Measurements from ENCODE around the gene SSU72. TPM values are rescaled to one million over a fixed set of nuclear protein-coding genes. Genes with fewer than 3 reads are reported as not detected.

Gene SSU72
- total RNA-seq: 116 TPM

DNA sequence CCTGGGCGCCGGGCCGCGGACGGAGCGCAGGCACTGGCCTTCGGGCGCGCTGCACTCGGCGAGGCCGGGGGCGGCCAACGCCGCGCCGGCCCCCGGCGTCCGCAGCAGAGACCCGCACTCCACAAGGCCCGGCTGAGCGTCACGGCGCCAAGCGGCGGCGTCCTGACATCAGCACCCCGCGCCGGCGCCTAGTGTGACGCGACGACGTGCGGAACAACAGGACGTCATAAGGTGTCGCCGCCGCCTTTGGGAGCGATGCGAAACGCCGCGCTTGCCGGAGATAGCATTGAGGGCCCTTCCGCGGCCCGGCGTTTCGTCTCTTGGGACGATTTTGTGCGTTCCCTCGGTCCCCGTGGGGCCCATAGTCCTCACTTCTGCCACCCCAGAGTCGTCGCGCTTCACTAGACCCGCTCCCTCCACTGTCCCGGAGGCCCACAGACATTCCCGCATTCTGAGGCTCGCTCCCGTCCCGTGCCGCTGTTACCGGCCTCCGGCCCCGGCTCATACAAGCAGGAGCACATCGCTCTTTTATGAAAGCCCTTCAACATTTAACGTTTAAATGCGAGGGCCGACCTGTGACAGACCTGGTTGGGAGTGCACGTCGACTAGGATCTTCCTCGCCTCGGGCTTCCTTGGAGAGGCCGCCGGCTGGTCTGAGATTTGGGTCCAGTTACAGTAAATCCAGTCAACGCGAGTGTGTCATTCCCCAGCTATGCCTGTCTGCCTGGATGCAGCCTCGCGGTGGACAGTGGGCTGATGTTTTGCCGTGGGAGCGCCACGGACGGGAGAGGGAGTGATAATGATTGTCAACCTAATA lies at the start of gene SSU72:
Gene SSU72 (minus strand): TSS at position 143 of the 817 bp plus-strand sequence. CDS start 306 bp downstream, outside the sequence.
- peak; percentile 92 for DNase-seq (ENCODE audit: low spot score)

- DNase-seq (ENCODE audit: low spot score): no peak
Measured at GRCh38 chr1:1623631-1624442, 49.2 kb upstream of the SSU72 start.

DNA sequence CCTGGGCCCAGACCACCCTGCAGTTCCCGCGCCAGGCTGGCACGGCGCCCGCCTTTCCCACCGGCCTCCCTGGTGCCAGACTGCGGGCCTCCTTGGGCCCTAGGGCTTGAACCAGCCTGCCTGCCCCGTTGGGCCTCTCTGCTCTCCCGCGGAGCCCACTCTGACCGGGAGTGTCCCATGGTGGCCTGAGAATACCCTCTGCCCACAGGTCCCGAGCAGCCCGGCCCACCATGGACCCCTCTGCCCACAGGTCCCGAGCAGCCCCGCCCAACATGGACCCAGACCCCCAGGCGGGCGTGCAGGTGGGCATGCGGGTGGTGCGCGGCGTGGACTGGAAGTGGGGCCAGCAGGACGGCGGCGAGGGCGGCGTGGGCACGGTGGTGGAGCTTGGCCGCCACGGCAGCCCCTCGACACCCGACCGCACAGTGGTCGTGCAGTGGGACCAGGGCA lies 48.5 kb upstream of the SSU72 start:
- DNase-seq (ENCODE audit: low spot score): no peak

DNA sequence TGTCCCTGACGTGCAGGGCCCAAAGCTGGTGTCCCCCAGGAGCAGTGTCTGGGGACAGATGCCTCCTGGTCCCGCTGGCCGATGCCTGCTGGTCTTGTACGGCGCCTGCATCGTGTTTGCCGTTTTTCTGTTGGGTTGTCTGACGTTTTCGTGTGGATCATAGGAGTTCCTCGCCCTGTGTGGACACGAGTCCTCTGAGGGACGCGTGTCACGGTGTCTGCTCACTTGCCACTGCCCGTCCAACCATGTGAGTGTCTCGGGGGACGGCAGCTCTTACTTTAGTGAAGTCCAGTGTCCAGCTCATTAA lies 48.1 kb upstream of the SSU72 start:
- no peak for DNase-seq (ENCODE audit: low spot score)

GRCh38 chr1:1622010-1622787 lies 47.5 kb upstream of the SSU72 start:
- DNase-seq (ENCODE audit: low spot score): no peak

- no peak for DNase-seq (ENCODE audit: low spot score)
Measured at GRCh38 chr1:1621173-1622009, 46.7 kb upstream of the SSU72 start.

DNA sequence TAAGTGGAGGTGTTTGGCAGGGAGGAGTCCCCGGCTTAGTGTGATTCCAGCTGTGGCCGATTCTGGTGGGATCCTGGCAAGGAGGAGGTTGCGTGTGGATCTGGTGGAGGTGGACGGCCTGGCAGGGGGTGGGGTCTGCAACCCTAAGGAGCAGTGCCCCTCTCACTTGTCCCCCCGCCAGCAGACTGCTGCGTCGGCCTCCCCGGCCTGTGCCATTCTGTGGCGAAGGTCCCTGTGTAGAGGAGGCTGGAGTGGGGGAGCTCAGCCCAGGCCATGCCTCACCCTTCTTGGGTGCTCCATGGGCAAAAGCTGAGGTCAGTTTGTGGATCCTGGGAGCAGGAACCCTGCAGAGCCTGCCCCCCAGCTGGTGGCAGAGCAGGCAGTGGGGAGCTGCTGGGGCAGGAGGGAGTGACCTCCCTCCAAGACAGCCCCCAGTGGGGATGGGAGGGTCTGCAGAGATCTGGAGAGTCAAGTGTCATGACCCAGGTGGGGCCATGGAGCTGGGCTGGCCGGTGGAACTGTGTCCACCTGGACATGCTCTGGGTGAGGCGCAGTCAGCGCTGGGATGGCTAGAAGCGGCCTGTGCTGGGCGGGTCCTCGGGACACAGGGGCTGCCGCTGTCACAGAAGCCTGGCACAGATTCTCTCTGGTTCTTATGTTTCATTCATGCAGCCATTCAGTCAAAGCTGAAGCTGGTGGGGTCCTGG lies 45.9 kb upstream of the SSU72 start:
- DNase-seq (ENCODE audit: low spot score): no peak

DNA sequence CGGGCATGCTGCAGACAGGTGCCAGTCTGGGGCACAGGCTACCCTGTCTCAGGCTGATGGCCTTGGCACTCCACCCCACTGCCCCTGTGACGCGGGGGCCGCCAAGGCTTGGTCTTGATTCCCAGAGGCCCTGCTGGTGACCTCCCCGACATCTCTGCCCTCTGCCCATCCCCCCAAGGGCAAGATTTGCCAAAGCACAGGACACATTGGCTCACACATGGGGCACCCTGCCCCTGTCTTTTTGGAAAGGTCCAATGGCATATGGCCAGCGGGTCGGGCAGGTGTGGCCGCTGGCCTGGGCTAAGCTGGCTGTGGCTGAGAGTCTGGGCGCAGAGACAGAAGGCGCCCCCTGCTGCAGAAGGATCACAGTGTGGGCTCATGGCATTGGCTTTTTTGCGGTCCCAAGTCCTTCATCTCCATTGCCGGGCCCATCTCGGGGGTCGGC lies 45.3 kb upstream of the SSU72 start:
- DNase-seq (ENCODE audit: low spot score): no peak

DNA sequence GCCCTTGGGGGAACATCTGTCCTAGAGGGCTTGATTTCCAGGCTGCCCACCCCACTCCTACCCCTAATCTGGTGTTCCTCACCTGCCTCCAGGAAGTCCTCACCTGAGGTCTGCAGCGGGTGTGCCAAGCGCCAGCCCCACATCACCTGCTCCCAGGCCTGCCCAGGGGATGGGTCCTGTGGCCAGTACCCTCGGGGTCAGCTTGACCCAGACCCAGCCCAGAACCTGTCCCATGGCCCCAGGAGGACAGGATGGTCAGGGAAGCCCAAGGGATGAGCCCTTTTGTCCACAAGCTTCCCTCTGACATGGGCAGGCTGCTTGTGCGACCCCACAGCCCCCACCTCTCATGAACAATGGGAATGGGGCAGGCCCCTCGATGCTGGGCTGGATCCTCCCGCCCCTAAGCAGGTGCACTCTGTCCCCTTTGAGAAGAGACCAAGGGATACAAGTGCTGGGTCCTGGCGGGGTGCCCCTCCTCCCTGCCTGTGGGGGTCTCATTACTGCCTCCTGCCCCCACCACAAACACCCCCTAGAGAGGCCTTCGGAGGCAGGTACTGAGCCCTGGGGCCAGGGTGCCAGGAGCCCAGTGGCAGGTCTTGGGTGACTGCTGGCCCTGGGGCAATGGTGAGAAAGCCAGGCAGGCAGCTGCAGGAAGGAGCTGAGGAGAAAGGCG lies 43.9 kb upstream of the SSU72 start:
- no peak for DNase-seq (ENCODE audit: low spot score)

- no peak for DNase-seq (ENCODE audit: low spot score)
Measured at GRCh38 chr1:1617925-1618324, 43.3 kb upstream of the SSU72 start.

- no peak for DNase-seq (ENCODE audit: low spot score)
Measured at GRCh38 chr1:1617516-1617915, 42.9 kb upstream of the SSU72 start.

DNA sequence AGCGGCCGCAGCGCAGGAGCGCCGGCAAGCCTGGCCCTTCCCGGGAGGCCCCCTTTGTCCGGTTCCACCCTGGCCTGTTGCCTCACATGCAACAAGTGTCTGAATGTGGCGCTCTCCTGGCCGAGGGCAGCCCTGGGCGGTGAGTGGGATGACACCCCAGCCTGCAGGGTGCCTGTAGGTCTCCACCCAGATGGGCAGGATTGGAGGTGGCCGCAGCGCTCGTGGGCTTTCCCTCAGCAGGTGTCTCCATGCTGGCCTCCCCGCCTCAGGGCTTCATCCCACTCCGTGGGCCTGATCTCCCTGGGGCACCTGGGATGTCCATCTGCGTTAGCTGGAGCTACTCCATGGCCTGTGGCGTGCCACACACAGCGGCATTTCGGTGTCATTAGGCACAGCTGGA lies 42.2 kb upstream of the SSU72 start:
- DNase-seq (ENCODE audit: low spot score): no peak

DNA sequence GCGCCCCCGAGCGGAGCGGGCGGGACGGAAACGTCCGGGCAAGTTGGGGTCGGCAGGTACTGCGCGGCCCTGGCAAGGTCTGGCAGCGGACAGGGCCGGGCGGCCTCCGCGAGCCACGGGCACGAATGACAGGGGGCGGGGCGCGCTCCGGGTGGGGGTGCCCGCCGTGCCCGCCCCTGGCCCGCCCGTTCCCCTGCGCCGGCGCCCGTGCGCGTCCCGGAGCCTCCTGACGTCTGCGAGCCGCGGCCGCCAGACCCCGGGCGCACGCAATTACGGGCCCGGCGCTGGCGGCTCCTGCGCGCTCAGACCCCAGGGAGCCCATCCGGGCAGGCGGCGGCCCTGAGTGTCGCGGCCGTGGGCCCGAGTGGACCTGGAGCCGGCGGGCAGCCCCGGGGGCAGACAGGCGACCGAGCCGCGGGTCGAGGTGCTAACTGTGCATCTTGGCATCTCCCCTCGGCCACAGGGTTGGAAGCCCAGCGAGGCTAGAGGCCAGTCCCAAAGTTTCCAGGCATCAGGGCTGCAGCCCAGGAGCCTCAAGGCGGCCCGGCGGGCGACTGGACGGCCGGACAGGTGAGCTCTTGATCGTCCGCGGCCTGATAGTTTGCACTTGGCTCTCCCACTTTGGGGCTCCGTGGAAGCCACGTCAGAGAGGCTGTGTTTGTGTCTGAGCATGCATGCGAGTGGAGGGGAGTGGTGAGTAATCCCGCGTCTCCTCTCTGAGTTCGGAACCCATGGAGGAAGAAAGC lies 41.6 kb upstream of the SSU72 start:
- DNase-seq (ENCODE audit: low spot score): no peak

GRCh38 chr1:1615256-1616044 lies 40.8 kb upstream of the SSU72 start, which contains the start of gene MIB2:
TSS of gene MIB2 (plus strand) at chr1:1615500. CDS start at chr1:1623453, 7,953 bp downstream.
- DNase-seq (ENCODE audit: low spot score): peak; percentile 96

- no peak for DNase-seq (ENCODE audit: low spot score)
Measured at GRCh38 chr1:1614954-1615255, 40.2 kb upstream of the SSU72 start.

DNA sequence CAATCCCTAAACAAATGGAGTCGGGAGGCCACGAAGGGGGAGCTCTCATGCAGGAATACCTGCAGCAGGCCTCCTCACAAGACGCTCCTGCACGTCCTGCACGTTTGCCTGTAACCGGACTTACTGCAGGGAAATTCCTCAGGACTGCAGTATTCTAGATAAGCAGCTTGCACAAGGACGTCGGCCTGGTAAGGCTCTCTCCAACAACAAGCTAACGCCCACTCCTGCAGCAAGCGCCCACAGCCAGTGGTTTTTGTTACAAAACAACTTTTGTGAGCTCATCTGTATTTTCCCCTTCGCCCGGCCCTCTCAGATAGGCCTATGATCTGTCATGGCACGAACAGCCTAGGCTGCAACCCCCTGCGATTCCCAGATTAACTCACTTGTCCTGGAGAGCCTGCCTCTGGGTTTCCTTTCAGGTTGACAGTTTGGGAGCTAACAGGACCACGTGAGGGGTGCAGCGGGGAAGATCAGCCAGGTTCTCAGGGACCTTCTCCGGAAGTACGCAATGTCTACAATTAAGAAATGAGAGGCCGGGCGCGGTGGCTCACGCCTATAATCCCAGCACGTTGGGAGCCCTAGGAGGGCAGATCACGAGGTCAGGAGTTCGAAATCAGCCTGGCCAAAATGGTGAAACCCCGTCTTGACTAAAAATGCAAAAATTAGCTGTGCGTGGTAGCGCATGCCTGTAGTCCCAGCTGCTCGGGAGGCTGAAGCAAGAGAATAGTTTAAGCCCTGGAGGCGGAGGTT lies 39.7 kb upstream of the SSU72 start:
- DNase-seq (ENCODE audit: low spot score): no peak

DNA sequence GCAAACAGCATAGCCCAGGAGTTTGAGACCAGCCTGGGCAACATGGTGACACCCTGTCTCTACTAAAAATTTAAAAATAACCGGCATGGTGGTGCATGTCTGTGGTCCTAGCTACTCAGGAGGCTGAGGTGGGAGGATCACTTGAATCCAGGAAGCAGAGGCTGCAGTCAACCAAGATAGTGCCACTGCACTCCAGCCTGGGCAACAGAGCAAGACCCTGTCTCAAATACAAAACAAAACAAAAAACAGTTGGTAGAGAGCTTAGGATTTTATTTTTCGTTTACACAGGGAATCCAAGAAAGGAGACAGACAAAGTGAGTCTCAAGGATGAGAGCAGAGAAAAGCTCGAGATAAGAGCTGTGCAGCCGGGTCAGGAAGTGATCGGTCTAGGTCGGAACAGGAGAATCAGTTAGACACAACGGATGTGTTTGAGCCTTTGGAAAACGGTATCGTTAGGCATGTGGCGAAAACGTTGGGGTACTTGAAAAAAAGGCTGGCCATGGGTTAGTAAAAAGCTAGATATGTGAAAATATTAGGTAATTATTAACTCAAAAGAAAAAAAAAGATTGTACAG lies 38.9 kb upstream of the SSU72 start:
- no peak for DNase-seq (ENCODE audit: low spot score)

- no peak for DNase-seq (ENCODE audit: low spot score)
Measured at GRCh38 chr1:1612104-1612400, 37.4 kb upstream of the SSU72 start.

Data from ureter (tissue), 1 donor.